NCI-H1417 treated with DMSO at 0.1 percent for 48 hours (cell line): ENCODE results near the gene ZNF175.
"Not testable (repeated sequence)": the region's sequence is repeated elsewhere in the genome, so short reads cannot be mapped to it uniquely, and the experiment has no call there.

Source experiments
- DNase-seq: peaks from one replicate; lab custom pipeline; 2025; lab: John Stamatoyannopoulos, UW

Gene ZNF175

GRCh38 chr19:51592521-51592920 is 21.4 kb downstream of the ZNF175 start:
- DNase-seq: no peak

GRCh38 chr19:51593138-51593890 is 22.2 kb downstream of the ZNF175 start:
- no peak for DNase-seq

GRCh38 chr19:51593969-51594773 is 23.1 kb downstream of the ZNF175 start:
- peak; percentile 72 for DNase-seq

- no peak for DNase-seq
Measured at GRCh38 chr19:51594774-51595109, 23.7 kb downstream of the ZNF175 start.

GRCh38 chr19:51595190-51596175 is 24.4 kb downstream of the ZNF175 start:
- no peak for DNase-seq

- DNase-seq: no peak
Measured at GRCh38 chr19:51598159-51598915, 27.3 kb downstream of the ZNF175 start.

- DNase-seq: no peak
Measured at GRCh38 chr19:51599084-51599483, 28.0 kb downstream of the ZNF175 start.

GRCh38 chr19:51600940-51601580 is 30.0 kb downstream of the ZNF175 start:
- no peak for DNase-seq

GRCh38 chr19:51602189-51602854 is 31.2 kb downstream of the ZNF175 start:
- no peak for DNase-seq

- DNase-seq: no peak
Measured at GRCh38 chr19:51607077-51607476, 36.0 kb downstream of the ZNF175 start.

GRCh38 chr19:51607920-51608562 is 37.0 kb downstream of the ZNF175 start:
- no peak for DNase-seq

GRCh38 chr19:51610576-51610975 is 39.5 kb downstream of the ZNF175 start:
- DNase-seq: no peak

GRCh38 chr19:51614789-51615188 is 43.7 kb downstream of the ZNF175 start:
- no peak for DNase-seq

- DNase-seq: no peak
Measured at GRCh38 chr19:51615991-51616390, 44.9 kb downstream of the ZNF175 start.

- DNase-seq: no peak
Measured at GRCh38 chr19:51621178-51621577, 50.1 kb downstream of the ZNF175 start.

GRCh38 chr19:51626675-51627074 is 55.6 kb downstream of the ZNF175 start:
- DNase-seq: no peak

- DNase-seq: no peak
Measured at GRCh38 chr19:51627491-51628138, 56.5 kb downstream of the ZNF175 start.

- DNase-seq: no peak
Measured at GRCh38 chr19:51628153-51628939, 57.3 kb downstream of the ZNF175 start.

- not testable (repeated sequence) for DNase-seq
Measured at GRCh38 chr19:51630315-51630714, 59.2 kb downstream of the ZNF175 start, which contains the start of gene SIGLEC5. TSS of gene SIGLEC5 (minus strand) at chr19:51630401. CDS start at chr19:51630335, 66 bp downstream.
